HG03039 (cell line): ENCODE measurements around the gene AGRN.
"Not testable (repeated sequence)": the region's sequence is repeated elsewhere in the genome, so short reads cannot be mapped to it uniquely, and the experiment has no call there.

ENCODE experiments used
- ATAC-seq: cut with Tn5 transposase; IDR thresholded peaks from one replicate; pipeline ENCODE4 v1.9.1; 2021; ENCODE audit warnings: mild to moderate bottlenecking, moderate library complexity; ENCODE audit not compliant: unreplicated experiment

Gene AGRN

DNA sequence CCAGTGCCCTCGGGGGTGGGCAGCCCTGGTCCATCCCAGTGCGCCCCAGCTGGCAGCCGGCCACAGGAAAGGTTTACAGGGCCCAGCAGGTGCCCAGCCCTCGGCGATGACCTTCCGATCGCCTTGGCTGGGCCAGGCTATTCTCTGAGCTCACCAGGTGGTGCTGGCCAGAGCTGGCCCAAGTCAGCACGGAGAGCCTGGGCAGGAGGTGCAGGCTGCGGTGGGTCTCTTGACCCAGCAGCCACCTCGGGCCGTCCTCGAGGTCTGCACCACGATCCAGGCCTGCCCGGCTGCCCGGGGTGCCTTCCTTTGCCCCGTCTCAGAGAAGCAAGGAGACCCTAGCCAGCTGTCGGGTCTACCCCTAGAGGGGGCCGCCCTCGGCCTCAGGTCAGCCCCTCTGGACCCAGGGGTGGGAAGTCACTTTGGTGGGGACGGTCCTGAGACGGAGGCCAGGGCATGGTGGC lies 38.4 kb upstream of the AGRN start:
- no peak for ATAC-seq

GRCh38 chr1:981955-982558 lies 37.9 kb upstream of the AGRN start, which contains the start of gene PERM1:
Gene PERM1 (minus strand): TSS chr1:982093. CDS start chr1:981029, 1,064 bp downstream.
- no peak for ATAC-seq

GRCh38 chr1:982765-983436 lies 37.0 kb upstream of the AGRN start:
- no peak for ATAC-seq

DNA sequence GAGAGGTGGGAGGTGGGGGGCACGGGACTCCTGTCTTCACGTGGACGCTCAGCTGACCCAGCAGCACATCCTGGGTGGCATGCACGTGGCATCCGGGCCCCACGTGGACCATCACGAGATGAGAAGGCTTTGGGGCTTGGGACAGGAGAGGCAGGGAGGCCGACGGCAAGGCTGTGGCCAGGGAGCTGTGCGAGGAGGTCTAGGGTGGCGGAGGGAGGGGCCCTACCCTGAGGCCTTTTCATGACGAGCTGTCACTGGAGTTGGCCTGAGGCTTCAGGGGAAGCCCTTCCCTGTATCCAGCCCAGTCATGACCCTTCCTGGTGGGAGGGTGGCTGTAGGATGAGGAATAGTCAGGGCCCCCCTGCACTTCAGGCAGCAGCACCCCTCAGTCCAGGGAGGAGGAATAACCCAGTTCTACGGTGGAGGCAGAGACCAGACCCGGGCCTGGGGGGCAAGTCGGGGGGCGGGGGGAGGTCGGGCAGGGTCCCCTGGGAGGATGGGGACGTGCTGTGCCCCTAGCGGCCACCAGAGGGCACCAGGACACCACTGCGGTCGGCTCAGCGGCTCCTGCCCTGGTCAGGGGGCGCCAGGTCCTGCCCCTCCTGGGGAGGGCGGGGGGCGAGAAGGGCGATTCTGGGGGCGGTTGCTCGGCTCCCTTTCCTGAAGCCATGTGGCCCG lies 36.0 kb upstream of the AGRN start:
- ATAC-seq: no peak

DNA sequence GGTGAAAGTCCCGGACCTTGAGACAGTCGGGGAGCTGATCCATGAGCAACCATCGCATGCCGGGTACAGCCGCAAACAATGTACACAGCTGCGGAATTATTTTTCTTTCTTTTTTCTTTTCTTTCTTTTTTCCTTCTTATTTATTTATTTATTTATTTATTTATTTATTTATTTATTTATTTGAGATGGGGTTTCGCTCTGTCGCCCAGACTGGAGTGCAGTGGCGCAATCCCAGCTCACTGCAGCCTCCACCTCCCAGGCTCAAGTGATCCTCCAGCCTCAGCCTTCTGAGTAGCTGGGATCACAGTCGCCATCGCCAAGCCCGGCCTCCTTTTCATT lies 35.5 kb upstream of the AGRN start:
- ATAC-seq: no peak

- ATAC-seq: no peak
Observed at GRCh38 chr1:985126-985525, 34.8 kb upstream of the AGRN start.

GRCh38 chr1:988061-988460 lies 31.9 kb upstream of the AGRN start:
- not testable (repeated sequence) for ATAC-seq

- ATAC-seq: not testable (repeated sequence)
Observed at GRCh38 chr1:991275-991674, 28.6 kb upstream of the AGRN start.

GRCh38 chr1:991895-992294 lies 28.0 kb upstream of the AGRN start:
- ATAC-seq: no peak

DNA sequence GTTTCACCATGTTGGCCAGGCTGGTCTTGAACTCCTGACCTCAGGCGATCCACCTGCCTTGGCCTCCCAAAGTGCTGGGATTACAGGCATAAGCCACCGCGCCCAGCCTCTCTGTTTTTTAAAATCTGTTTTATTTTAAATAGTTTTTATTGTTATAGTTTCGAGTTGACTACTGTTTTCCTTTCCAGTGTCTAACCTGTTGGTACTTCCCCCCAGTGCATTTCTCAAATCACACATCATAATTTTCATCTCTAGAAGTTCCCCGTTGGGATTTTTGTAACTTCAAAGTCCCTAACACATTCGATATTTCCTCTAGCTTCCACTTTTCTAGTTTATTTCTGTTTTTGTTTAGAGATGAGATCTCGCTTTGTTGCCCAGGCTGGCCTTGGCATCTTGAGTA lies 27.6 kb upstream of the AGRN start:
- ATAC-seq: no peak

DNA sequence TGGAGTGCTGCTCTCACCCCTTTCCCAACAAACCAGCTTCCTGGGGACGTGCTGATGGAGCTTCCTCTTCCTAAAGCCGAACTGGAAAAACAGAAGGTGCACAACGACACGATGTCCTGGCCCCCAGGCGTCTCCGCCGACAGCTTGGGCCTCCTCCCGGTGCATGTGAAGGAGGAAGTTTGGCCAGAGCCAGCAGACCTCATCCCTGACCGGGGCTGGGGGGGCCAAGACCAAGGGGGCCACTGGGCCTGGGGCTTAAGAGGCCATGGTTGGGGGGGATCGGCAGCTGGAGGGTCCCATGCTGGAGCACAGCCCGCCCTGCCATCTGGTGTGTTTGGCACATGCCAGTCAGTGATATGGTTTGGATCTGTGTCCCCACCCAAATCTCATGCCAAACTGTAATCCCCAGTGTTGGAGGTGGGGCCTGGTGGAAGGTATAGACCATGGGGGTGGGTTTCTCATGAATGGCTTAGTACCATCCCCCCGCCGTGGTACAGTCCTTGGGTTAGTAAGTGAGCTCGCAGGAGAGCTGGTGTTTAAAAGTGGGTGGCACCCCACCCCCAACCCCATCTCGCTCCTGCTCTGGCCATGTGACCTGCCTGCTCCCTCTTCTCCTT lies 26.4 kb upstream of the AGRN start:
- no peak for ATAC-seq

- not testable (repeated sequence) for ATAC-seq
Observed at GRCh38 chr1:994546-994945, 25.4 kb upstream of the AGRN start.

DNA sequence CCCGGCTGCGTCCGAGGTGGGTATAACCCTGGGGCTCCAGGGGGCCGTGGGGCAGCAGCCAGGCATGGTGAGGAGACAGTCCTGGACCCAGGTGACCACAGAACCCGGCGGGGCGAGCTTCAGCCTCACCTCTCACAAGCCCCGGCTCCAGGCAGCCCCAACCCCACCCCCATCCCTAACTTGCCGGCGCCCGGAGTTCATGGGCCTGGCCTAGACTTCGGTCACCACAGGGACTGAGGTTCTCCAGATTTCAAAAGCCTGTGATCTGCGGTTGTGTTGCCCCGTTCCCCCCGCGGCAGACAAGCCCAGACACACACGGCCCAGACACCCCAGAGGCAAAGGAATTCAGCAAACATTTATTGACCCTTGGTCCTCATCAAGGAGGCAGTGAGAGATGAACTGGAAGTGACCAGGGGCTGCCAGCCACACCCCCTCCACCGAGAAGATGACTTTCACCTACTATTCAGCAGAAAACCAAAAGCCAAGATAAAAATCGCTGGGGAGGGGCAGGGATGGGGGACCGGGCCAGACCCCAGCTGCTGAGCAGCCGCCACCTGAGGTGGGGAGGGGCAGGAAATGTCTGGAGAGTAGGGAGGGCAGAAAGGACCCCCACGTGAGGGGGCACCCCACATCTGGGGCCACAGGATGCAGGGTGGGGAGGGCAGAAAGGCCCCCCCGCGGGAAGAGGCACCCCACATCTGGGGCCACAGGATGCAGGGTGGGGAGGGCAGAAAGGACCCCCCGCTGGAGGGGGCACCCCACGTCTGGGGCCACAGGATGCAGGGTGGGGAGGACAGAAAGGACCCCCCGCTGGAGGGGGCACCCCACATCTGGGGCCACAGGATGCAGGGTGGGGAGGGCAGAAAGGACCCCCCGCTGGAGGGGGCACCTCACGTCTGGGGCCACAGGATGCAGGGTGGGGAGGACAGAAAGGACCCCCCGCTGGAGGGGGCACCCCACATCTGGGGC lies 24.0 kb upstream of the AGRN start:
- no peak for ATAC-seq

GRCh38 chr1:996851-997712 lies 22.8 kb upstream of the AGRN start:
- ATAC-seq: no peak

GRCh38 chr1:997713-997992 lies 22.3 kb upstream of the AGRN start:
- ATAC-seq: no peak

DNA sequence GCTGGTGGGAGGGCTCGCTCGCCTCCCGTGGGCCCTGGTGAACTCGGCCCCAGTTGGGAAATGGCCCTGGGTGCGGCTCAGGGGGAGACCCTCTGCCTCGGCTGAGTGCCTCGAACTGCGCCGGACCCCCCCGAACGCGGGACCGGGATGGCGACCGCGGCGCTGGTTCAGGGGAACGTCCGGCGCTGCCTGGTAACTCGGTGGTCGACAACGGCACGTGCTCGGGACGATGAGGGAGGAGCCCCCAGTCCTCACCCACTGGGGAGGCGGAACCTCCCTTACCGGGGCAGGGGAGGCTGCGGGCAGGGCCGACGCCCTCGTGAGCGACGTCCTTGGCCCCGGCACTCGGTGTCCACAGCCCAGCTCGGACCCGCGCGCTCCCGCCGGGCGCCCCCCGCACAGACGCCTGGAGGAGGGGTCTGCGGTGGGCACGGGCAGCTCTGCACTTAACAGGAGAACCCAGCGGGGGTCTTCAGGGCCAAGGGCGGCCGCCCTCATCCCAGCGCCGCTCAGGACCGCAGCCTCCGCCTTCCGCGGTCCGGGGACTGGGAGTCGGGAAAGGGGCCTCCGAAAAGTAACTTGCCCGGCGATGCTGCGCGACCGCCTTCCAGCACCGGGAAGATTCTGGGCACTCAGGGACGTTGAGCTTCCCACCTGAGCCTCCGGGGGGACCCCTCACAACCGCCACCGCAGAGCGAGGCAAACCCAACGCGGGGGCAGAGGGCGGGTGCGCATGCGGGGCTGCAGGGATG lies 21.8 kb upstream of the AGRN start:
- no peak for ATAC-seq

GRCh38 chr1:998745-998994 lies 21.2 kb upstream of the AGRN start:
- no peak for ATAC-seq

DNA sequence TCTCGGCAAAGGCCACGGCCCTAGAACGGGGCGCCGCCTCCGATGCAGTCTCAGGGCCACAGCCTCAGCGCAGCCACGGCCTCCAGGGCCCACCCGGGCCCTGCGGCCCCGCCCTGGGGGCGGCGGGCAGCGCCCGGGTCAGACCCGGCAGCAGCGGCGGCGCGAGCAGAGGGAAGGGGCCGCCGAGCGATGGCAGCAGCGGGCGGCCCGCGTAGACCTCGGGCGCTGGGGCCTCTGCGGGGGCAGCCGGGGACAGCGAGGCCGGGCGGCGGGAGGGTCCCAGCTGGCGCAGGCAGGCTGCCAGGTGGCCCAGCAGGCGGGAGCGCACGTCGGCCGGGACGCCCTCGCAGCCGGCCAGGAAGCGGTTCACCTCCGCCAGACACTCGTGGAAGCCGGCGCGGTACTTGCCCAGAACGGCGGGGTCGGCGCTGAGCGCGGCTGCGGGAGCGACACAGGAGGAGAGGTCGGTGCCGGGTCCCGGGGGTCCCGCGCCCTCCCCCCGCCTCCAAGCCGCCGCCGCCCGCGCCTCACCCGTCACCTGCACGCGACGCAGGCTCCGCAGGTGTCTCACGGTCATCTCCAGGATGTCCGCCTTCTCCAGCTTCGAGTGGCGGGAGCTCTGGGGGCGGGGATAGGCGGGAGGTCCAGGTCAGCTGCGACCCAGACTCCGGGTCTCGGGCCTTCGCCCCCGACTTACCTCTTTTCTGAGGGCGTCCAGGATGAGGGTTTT lies 20.8 kb upstream of the AGRN start:
- no peak for ATAC-seq
